KBM-7 (cell line): ENCODE results near the gene SRRD.
A peak's percentile ranks its signal among the peaks of the same experiment; 100 is the strongest.

Experiments
- DNase-seq: peaks from one replicate; pipeline ENCODE4 v3.0.0-alpha.2; 2015
- in situ Hi-C: fragments of 300-500 bp; cut with MboI; formaldehyde crosslinking; loops from 2 replicates; pipeline ENCODE4 v1.14.3; 2020; ENCODE audit warnings: low sequenced_read_pairs, low pct_unique_long_range_greater_than_20kb, mixed read lengths

The SRRD gene

GRCh38 chr22:26479792-26480610 lies 3.7 kb upstream of the SRRD start:
- DNase-seq: peak; percentile 77

GRCh38 chr22:26480611-26480932 lies 3.1 kb upstream of the SRRD start:
- in situ Hi-C loops: no loop called here
- no peak for DNase-seq

More at GRCh38 chr22:26479792-26480610, 3.7 kb upstream of the SRRD start:
- in situ Hi-C loops: no loop called here

GRCh38 chr22:26481112-26481693 lies 2.5 kb upstream of the SRRD start:
- in situ Hi-C loops: no loop called here
- no peak for DNase-seq

GRCh38 chr22:26481694-26482093 lies 2.0 kb upstream of the SRRD start:
- in situ Hi-C loops: no loop called here

GRCh38 chr22:26482161-26482560 lies 1.5 kb upstream of the SRRD start:
- DNase-seq: no peak
- in situ Hi-C loops: no loop called here

More at GRCh38 chr22:26481694-26482093, 2.0 kb upstream of the SRRD start:
- DNase-seq: no peak

- in situ Hi-C loops: no loop called here
- no peak for DNase-seq
Observed at GRCh38 chr22:26483043-26483438, 636 bp upstream of the SRRD start.

- in situ Hi-C loops: no loop called here
- no peak for DNase-seq
Observed at GRCh38 chr22:26484360-26484706, 656 bp downstream of the SRRD start.

- in situ Hi-C loops: no loop called here
- DNase-seq: no peak
Observed at GRCh38 chr22:26485013-26485412, 1.3 kb downstream of the SRRD start.

GRCh38 chr22:26485806-26486390 lies 2.2 kb downstream of the SRRD start:
- in situ Hi-C loops: no loop called here
- no peak for DNase-seq

- DNase-seq: no peak
- in situ Hi-C loops: no loop called here
Observed at GRCh38 chr22:26486394-26486793, 2.7 kb downstream of the SRRD start.

- no peak for DNase-seq
- in situ Hi-C loops: no loop called here
Observed at GRCh38 chr22:26487996-26488395, 4.3 kb downstream of the SRRD start.

- no peak for DNase-seq
- in situ Hi-C loops: no loop called here
Observed at GRCh38 chr22:26489447-26490036, 5.9 kb downstream of the SRRD start.

GRCh38 chr22:26492220-26492619 lies 8.5 kb downstream of the SRRD start:
- no peak for DNase-seq
- in situ Hi-C loops: no loop called here

- no peak for DNase-seq
- in situ Hi-C loops: no loop called here
Observed at GRCh38 chr22:26494506-26494905, 10.8 kb downstream of the SRRD start.

GRCh38 chr22:26496456-26496855 lies 12.8 kb downstream of the SRRD start:
- in situ Hi-C loops: no loop called here
- DNase-seq: no peak

- no peak for DNase-seq
- in situ Hi-C loops: no loop called here
Observed at GRCh38 chr22:26499188-26499703, 15.6 kb downstream of the SRRD start.

GRCh38 chr22:26501996-26502395 lies 18.3 kb downstream of the SRRD start:
- DNase-seq: no peak
- in situ Hi-C loops: no loop called here

GRCh38 chr22:26502688-26503561 lies 19.2 kb downstream of the SRRD start:
- peak; percentile 97 for DNase-seq

GRCh38 chr22:26503758-26504157 lies 20.1 kb downstream of the SRRD start:
- in situ Hi-C loops: no loop called here

More at GRCh38 chr22:26502688-26503561, 19.2 kb downstream of the SRRD start:
- in situ Hi-C loops: no loop called here

More at GRCh38 chr22:26503758-26504157, 20.1 kb downstream of the SRRD start:
- DNase-seq: no peak
